Brain microvascular endothelial cell (primary cell): ENCODE measurements around the gene MSL3B.

ENCODE experiments used
- DNase-seq: peaks from one replicate; pipeline ENCODE4 v3.0.0-alpha.2; 2020
- H3K27ac ChIP-seq: fragments of 250-450 bp; sonication (Bioruptor Pico); 2 replicates; pipeline ENCODE4 v1.5.1; 2020; ENCODE audit warnings: mild to moderate bottlenecking, moderate library complexity
- H3K27me3 ChIP-seq: fragments of 250-450 bp; sonication (Bioruptor Pico); replicated peaks from 2 replicates; pipeline ENCODE4 v1.5.1; 2020; ENCODE audit warnings: mild to moderate bottlenecking
- H3K36me3 ChIP-seq: fragments of 250-450 bp; sonication (Bioruptor Pico); replicated peaks from 2 replicates; pipeline ENCODE4 v1.5.1; 2020; ENCODE audit warnings: mild to moderate bottlenecking
- H3K4me3 ChIP-seq: 2 replicates; pipeline ENCODE4 v1.5.1; 2011; ENCODE audit warnings: low read depth, mild to moderate bottlenecking, control low read depth, low read length, moderate library complexity
- in situ Hi-C: cut with HindIII; loops from 2 replicates; pipeline ENCODE4 v1.10.0; 2017; ENCODE audit warnings: low sequenced_read_pairs, low pct_ligation_motif_present
- TF ChIP-seq, protein P1 (sequence below): IDR thresholded peaks from 2 replicates; pipeline ENCODE4 v1.5.1; 2011; ENCODE audit warnings: low read depth, mild to moderate bottlenecking, moderate library complexity, low read length, control low read depth, inconsistent platforms; ENCODE audit errors: missing control alignments

MSL3B gene

DNA sequence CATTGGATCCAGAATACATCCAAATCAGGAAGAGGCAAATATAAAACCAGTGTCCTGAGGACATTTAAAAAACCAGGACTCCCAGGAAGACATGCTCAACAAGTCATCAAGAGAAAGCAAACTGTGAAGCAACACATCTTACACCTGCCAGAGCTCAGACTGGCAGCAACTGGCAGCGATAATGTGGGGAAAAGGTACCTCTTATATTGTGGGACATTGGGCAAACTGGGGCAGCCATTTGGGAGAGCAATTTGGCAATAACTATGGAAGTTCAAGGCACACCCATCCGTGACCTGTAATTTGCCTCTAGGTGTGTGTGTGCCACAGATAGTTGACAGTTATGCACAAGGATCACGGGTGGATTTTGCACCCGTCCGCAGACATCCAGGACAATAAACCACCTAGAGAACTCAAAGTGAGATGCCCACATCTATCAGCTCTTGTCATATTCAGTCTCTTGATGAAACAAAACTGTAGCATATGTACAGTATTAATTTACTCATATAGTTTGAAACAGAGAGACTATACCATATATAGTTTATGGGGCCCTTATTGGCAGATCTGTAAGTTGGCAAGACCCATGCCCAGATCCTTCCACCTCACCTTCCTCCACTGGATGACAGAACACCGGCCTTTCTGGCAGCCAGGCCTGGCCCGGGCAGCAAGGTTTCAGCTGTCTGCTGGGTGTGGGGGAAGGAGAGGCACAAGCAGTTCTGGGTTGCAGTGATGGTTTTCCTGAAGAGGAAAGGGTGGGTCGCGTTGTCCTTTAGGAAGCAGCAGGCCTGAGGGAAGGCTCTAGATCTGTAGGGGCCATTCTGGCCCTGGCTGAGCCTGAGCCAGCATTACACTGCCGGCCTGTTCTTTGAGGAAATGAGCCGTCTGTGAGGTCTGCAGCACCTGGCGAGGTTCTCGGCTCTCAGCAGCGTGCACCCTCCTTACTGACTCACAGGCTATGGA, 32.7 kb downstream of the MSL3B start:
- no peak overlapping the region for H3K27ac ChIP-seq
- no peak overlapping the region for H3K4me3 ChIP-seq
- DNase-seq: no peak
- no peaks in the 10 kb centered on the region for H3K27me3 ChIP-seq
- TF ChIP-seq, protein P1, sequence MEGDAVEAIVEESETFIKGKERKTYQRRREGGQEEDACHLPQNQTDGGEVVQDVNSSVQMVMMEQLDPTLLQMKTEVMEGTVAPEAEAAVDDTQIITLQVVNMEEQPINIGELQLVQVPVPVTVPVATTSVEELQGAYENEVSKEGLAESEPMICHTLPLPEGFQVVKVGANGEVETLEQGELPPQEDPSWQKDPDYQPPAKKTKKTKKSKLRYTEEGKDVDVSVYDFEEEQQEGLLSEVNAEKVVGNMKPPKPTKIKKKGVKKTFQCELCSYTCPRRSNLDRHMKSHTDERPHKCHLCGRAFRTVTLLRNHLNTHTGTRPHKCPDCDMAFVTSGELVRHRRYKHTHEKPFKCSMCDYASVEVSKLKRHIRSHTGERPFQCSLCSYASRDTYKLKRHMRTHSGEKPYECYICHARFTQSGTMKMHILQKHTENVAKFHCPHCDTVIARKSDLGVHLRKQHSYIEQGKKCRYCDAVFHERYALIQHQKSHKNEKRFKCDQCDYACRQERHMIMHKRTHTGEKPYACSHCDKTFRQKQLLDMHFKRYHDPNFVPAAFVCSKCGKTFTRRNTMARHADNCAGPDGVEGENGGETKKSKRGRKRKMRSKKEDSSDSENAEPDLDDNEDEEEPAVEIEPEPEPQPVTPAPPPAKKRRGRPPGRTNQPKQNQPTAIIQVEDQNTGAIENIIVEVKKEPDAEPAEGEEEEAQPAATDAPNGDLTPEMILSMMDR: no peak
- no peaks in the 10 kb centered on the region for H3K36me3 ChIP-seq
- in situ Hi-C loops: no loop called here

DNA sequence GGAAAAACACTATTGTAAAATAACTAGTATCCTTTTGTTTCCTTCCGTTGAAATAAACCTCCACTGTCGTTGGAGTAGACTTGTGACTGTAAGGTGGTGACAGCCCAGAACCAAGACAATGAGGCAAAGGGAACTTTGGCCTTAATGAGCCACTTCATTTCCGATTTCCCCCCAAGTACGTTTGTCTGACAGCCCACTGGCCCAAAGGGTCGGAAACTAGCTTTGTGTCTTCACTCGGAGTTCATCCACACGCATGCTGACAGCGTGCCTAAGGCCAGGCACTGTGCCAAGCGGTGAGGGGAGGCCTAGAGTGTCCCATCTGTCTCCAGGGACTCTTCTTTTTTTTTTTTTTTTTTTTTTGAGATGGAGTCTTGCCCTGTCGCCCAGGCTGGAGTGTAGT, 34.8 kb downstream of the MSL3B start:
- in situ Hi-C loops: no loop called here

DNA sequence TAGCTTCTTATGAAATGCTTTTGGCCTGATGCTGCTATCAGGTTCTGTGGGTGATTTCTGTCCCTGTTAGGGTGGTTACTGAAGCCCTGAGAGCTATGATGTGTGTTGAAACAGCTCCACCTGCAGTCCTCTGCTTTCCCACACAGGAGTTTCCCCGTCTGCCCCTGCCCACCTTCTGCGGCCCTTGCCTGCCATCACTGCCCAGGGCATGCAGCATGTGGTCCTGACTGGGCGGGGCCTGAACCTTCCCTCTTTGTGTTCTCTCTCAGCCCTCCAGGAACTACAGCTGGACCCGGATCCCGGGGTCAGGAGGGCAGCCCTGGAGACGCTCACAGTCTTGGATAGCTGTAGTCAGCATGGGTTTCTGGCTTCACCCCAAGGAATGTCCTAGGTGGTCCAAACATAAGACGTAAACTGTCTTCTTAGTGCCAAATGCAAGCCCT, 35.3 kb downstream of the MSL3B start:
- Histone ChIP-seq H3K4me3 (no peak overlapping the region), H3K27ac (no peak overlapping the region), H3K36me3 (no peaks in the 10 kb centered on the region), H3K27me3 (no peaks in the 10 kb centered on the region)
- in situ Hi-C loops: no loop called here
- DNase-seq: peak; percentile 53
- TF ChIP-seq, protein P1: peak; percentile 78

More for the DNA sequence above, 34.8 kb downstream of the MSL3B start:
- Histone ChIP-seq H3K36me3 (no peaks in the 10 kb centered on the region), H3K4me3 (no peak overlapping the region), H3K27ac (no peak overlapping the region), H3K27me3 (no peaks in the 10 kb centered on the region)
- no peak for DNase-seq
- TF ChIP-seq, protein P1: no peak

DNA sequence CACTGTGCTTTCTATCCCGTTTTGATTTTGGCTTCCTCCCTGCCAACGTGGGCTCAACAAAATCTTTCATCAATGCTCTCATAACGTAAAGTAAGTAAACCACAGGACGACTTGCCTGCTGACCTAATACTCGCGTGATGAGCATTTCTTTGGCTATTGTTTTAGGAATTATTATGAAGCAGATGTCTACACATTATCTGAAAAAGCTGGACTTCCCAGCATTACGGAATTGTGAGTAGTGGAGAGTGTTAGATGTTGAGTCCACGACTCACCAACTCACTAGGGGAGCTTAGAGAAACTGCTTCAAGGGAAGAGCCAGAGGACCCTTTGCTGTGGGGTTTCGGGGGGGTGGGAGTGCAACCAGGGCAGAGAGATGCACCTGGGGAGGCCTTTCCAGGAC, 35.8 kb downstream of the MSL3B start:
- no peaks in the 10 kb centered on the region for H3K36me3 ChIP-seq
- H3K27me3 ChIP-seq: no peaks in the 10 kb centered on the region
- TF ChIP-seq, protein P1: no peak
- peak; percentile 21 for DNase-seq
- H3K27ac ChIP-seq: no peak overlapping the region
- in situ Hi-C loops: no loop called here
- H3K4me3 ChIP-seq: no peak overlapping the region

DNA sequence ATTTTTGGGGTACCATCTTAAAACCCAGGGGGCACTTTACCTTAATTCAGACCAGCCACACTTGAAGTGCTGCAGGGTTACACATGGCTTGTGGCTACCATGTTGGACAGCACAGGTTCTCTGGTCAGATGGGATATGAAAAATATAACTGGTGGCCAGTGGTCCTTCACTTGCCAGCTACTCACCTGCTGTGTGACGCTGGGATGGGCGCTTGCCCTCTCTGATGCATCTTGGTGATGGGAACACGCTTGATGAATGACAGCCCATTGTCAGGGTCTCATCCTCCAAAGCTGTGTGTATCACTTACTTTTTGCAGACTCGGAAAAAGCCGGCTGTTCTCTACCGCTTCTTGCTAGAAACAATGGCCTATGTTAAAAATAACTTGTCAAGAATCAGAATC, 36.3 kb downstream of the MSL3B start:
- TF ChIP-seq, protein P1: no peak
- no peak overlapping the region for H3K4me3 ChIP-seq
- H3K27ac ChIP-seq: no peak overlapping the region
- H3K27me3 ChIP-seq: no peaks in the 10 kb centered on the region
- DNase-seq: no peak
- no peaks in the 10 kb centered on the region for H3K36me3 ChIP-seq
- in situ Hi-C loops: no loop called here
